MM.1S (cell line): ENCODE data around the gene KIRREL3.

Experiments used
- CTCF ChIP-seq: fragments of 300-600 bp; sonication (generic); IDR thresholded peaks from 2 replicates; pipeline ENCODE4 v1.5.1; 2016; ENCODE audit warnings: antibody characterized with exemption, low read length, mixed read lengths
- EZH2phosphoT487 ChIP-seq: fragments of 300-600 bp; sonication (generic); IDR thresholded peaks from 2 replicates; pipeline ENCODE4 v1.6.1; 2018; ENCODE audit warnings: antibody characterized with exemption, low read length

GRCh38 chr11:126740846-126741245 is 259.7 kb downstream of the KIRREL3 start:
- TF ChIP-seq CTCF (no peak), EZH2phosphoT487 (no peak)
